Fibroblast of skin of scalp (primary cell): ENCODE data around the gene RLF.

ENCODE experiments used
- DNase-seq: peaks from one replicate; pipeline ENCODE4 v3.0.0-alpha.2; 2013

The RLF gene

GRCh38 chr1:40239626-40240025 lies 78.4 kb downstream of the RLF start:
- peak; percentile 52 for DNase-seq

GRCh38 chr1:40240390-40240789 lies 79.2 kb downstream of the RLF start:
- no peak for DNase-seq

- no peak for DNase-seq
Observed at GRCh38 chr1:40241362-40241761, 80.2 kb downstream of the RLF start.

- DNase-seq: peak; percentile 15
Observed at GRCh38 chr1:40243351-40243750, 82.2 kb downstream of the RLF start.

- DNase-seq: no peak
Observed at GRCh38 chr1:40244138-40244744, 83.1 kb downstream of the RLF start.

GRCh38 chr1:40245686-40246085 lies 84.5 kb downstream of the RLF start:
- no peak for DNase-seq

GRCh38 chr1:40247655-40248054 lies 86.5 kb downstream of the RLF start, which contains the start of gene TMCO2:
Gene TMCO2, plus strand, starts transcription at chr1:40247937. Its CDS starts 57 bp downstream, at chr1:40247994.
- DNase-seq: no peak

- no peak for DNase-seq
Observed at GRCh38 chr1:40248412-40248811, 87.2 kb downstream of the RLF start.

GRCh38 chr1:40251456-40251855 lies 90.3 kb downstream of the RLF start:
- DNase-seq: no peak

GRCh38 chr1:40252601-40253000 lies 91.4 kb downstream of the RLF start:
- peak; percentile 14 for DNase-seq

GRCh38 chr1:40255231-40255630 lies 94.0 kb downstream of the RLF start:
- no peak for DNase-seq

- no peak for DNase-seq
Observed at GRCh38 chr1:40256401-40257084, 95.4 kb downstream of the RLF start.

GRCh38 chr1:40257313-40257687 lies 96.1 kb downstream of the RLF start:
- no peak for DNase-seq

- peak; percentile 99 for DNase-seq
Observed at GRCh38 chr1:40257688-40258444, 96.7 kb downstream of the RLF start, which contains the start of gene ZMPSTE24. Gene ZMPSTE24, plus strand, starts transcription at chr1:40258236. Its CDS starts 36 bp downstream, at chr1:40258272.

- no peak for DNase-seq
Observed at GRCh38 chr1:40258445-40258769, 97.2 kb downstream of the RLF start.

GRCh38 chr1:40264354-40264781 lies 103.2 kb downstream of the RLF start:
- DNase-seq: no peak

GRCh38 chr1:40265298-40265697 lies 104.1 kb downstream of the RLF start:
- no peak for DNase-seq

GRCh38 chr1:40265919-40266318 lies 104.7 kb downstream of the RLF start:
- DNase-seq: no peak

GRCh38 chr1:40266786-40267535 lies 105.8 kb downstream of the RLF start:
- DNase-seq: no peak

GRCh38 chr1:40267767-40268187 lies 106.6 kb downstream of the RLF start:
- DNase-seq: peak; percentile 92

- DNase-seq: no peak
Observed at GRCh38 chr1:40268211-40268610, 107.0 kb downstream of the RLF start.

- peak; percentile 17 for DNase-seq
Observed at GRCh38 chr1:40270152-40270834, 109.1 kb downstream of the RLF start.
